Endothelial cell of umbilical vein (primary cell): Measurements from ENCODE around the gene MTCL1.

Experiments used
- EZH2 ChIP-seq: IDR thresholded peaks from 2 replicates; pipeline ENCODE4 v1.6.1; 2012; ENCODE audit warnings: borderline replicate concordance, low read depth, mild to moderate bottlenecking, moderate library complexity, low read length, inconsistent platforms; ENCODE audit not compliant: severe bottlenecking
- FOS ChIP-seq: IDR thresholded peaks from 2 replicates; pipeline ENCODE4 v1.6.1; 2011; ENCODE audit warnings: mild to moderate bottlenecking, low read length, moderate library complexity, borderline replicate concordance; ENCODE audit not compliant: insufficient read depth
- GATA2 ChIP-seq: IDR thresholded peaks from 2 replicates; pipeline ENCODE4 v1.7.0; 2011; ENCODE audit warnings: low read depth, mild to moderate bottlenecking, moderate library complexity, mixed read lengths, low read length; ENCODE audit not compliant: insufficient read length, insufficient read depth
- JUN ChIP-seq: IDR thresholded peaks from 2 replicates; pipeline ENCODE4 v1.6.1; 2011; ENCODE audit warnings: borderline replicate concordance, low read depth; ENCODE audit not compliant: insufficient read length, insufficient read depth
- MYC ChIP-seq: IDR thresholded peaks from one replicate; pipeline ENCODE4 v1.6.1; 2011; ENCODE audit warnings: mild to moderate bottlenecking, low read depth, low read length
- POLR2A ChIP-seq: IDR thresholded peaks from 2 replicates; pipeline ENCODE4 v1.6.1; 2012; ENCODE audit warnings: low read depth, mild to moderate bottlenecking, control low read depth, low read length
- POLR2AphosphoS5 ChIP-seq: IDR thresholded peaks from 2 replicates; pipeline ENCODE4 v1.6.1; 2012; ENCODE audit warnings: low read depth, mild to moderate bottlenecking, control low read depth, low read length, moderate library complexity; ENCODE audit not compliant: insufficient read depth
- TF ChIP-seq, protein P1 (sequence below), 2 donors: IDR thresholded peaks; 1 replicate in 1 of 2; 2 replicates in 1 of 2; pipeline ENCODE4 v1.5.1; 2011; ENCODE audit warnings: low read length in 2 of 2, mild to moderate bottlenecking in 2 of 2, moderate library complexity in 2 of 2, control low read depth in 1 of 2, inconsistent platforms in 1 of 2, low read depth in 1 of 2; ENCODE audit not compliant: insufficient read depth in 1 of 2; ENCODE audit errors: extremely low read depth in 1 of 2
- TF ChIP-seq, protein P2 (sequence below): IDR thresholded peaks from 2 replicates; pipeline ENCODE4 v1.6.1; 2011; ENCODE audit not compliant: insufficient read depth, insufficient read length

DNA sequence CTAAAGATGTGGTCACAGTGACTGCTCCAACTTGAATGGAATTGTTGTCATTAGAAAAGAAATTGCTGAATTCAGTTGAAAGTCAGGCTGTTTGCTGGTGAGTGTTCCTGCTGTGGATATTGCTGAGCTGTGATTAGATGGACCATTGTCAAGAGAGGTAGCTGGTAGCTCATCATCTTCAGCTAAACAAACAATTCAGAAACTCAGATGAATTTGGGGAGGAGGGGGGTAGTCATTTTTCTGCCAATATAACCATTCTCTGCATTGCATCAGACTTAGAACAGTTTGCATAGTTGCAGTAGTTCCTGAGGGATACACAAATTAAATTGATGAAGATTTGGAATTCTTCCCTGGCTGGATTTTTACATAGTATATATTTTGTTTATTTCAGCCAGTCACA, 108.3 kb downstream of the MTCL1 start:
- no peak for TF ChIP-seq JUN
- TF ChIP-seq POLR2AphosphoS5 = no peak
- TF ChIP-seq, protein P1, sequence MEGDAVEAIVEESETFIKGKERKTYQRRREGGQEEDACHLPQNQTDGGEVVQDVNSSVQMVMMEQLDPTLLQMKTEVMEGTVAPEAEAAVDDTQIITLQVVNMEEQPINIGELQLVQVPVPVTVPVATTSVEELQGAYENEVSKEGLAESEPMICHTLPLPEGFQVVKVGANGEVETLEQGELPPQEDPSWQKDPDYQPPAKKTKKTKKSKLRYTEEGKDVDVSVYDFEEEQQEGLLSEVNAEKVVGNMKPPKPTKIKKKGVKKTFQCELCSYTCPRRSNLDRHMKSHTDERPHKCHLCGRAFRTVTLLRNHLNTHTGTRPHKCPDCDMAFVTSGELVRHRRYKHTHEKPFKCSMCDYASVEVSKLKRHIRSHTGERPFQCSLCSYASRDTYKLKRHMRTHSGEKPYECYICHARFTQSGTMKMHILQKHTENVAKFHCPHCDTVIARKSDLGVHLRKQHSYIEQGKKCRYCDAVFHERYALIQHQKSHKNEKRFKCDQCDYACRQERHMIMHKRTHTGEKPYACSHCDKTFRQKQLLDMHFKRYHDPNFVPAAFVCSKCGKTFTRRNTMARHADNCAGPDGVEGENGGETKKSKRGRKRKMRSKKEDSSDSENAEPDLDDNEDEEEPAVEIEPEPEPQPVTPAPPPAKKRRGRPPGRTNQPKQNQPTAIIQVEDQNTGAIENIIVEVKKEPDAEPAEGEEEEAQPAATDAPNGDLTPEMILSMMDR (IDR thresholded peaks at IDR 0.05; ENCODE audit: extremely low read depth in 1 of 2, insufficient read depth in 1 of 2, low read depth in 1 of 2, low read length in 2 of 2) = no peak
- TF ChIP-seq, protein P2, sequence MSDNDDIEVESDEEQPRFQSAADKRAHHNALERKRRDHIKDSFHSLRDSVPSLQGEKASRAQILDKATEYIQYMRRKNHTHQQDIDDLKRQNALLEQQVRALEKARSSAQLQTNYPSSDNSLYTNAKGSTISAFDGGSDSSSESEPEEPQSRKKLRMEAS = no peak
- no peak for TF ChIP-seq POLR2A
- no peak for TF ChIP-seq EZH2
- TF ChIP-seq FOS = no peak
- no peak for TF ChIP-seq MYC
- no peak for TF ChIP-seq GATA2
